C4-2B (cell line): ENCODE results near the gene EFHC2.

ENCODE experiments used
- H3K27ac ChIP-seq: fragments of 450-650 bp; 2 replicates; pipeline ENCODE4 v1.5.1; 2017
- CTCF ChIP-seq: fragments of 450-650 bp; conservative IDR thresholded peaks from 2 replicates; pipeline ENCODE4 v1.5.1; 2017; ENCODE audit warnings: mild to moderate bottlenecking
- ZFX ChIP-seq: fragments of 450-650 bp; IDR thresholded peaks from 2 replicates; pipeline ENCODE4 v1.6.1; 2017

Gene EFHC2

GRCh38 chrX:44247468-44247867 is 96.0 kb downstream of the EFHC2 start:
- TF ChIP-seq ZFX (no peak), CTCF (no peak)
- H3K27ac ChIP-seq = no peak overlapping the region

- TF ChIP-seq ZFX (no peak), CTCF (no peak)
- H3K27ac ChIP-seq = no peak overlapping the region
Measured at GRCh38 chrX:44246826-44247225, 96.6 kb downstream of the EFHC2 start.

GRCh38 chrX:44245733-44246132 is 97.7 kb downstream of the EFHC2 start:
- H3K27ac ChIP-seq = no peak overlapping the region
- TF ChIP-seq CTCF (no peak), ZFX (no peak)

- H3K27ac ChIP-seq = no peak overlapping the region
- no peak for TF ChIP-seq ZFX
- peak; percentile 56 for TF ChIP-seq CTCF
Measured at GRCh38 chrX:44244008-44244407, 99.5 kb downstream of the EFHC2 start.

- no peak for TF ChIP-seq CTCF
- TF ChIP-seq ZFX = no peak
Measured at GRCh38 chrX:44241546-44241945, 101.9 kb downstream of the EFHC2 start.

GRCh38 chrX:44240036-44240435 is 103.4 kb downstream of the EFHC2 start:
- no peak overlapping the region for H3K27ac ChIP-seq
- TF ChIP-seq CTCF (no peak), ZFX (no peak)

More at GRCh38 chrX:44241546-44241945, 101.9 kb downstream of the EFHC2 start:
- no peak overlapping the region for H3K27ac ChIP-seq

GRCh38 chrX:44239036-44239435 is 104.4 kb downstream of the EFHC2 start:
- no peak overlapping the region for H3K27ac ChIP-seq
- TF ChIP-seq CTCF = no peak
- TF ChIP-seq ZFX = no peak
